GM08714 (cell line): ENCODE results near the gene NECTIN1.

Source experiments
- H3K4me3 ChIP-seq: fragments of 200-500 bp; sonication (Bioruptor generic); 2 replicates; pipeline ENCODE4 v1.5.1; 2014; ENCODE audit warnings: mild to moderate bottlenecking, low read length, inconsistent platforms
- ZNF274 ChIP-seq: IDR thresholded peaks from 2 replicates; pipeline ENCODE4 v1.6.1; 2012; ENCODE audit warnings: mild to moderate bottlenecking, low read depth, low read length

The NECTIN1 gene

DNA sequence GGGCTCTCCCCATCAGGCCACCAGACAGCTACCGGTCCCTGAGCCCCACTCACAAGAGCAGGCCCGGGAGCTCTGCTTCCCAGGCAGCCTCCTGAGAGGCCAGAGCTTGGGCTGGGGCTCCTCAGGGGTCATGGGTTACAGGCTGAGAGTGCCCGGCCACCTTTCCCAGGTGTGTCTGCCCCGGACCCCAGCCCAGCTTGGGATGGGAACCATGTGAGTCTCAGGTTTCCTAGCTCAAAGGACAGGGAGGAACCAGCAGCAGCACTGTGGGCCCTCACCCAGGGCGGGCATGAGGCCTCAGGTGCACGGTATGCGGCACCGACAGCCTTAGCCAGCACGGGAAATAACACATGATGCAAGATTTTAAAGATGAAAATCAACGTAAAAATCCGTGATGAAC is 90.1 kb downstream of the NECTIN1 start:
- no peak for TF ChIP-seq ZNF274
- no peak overlapping the region for H3K4me3 ChIP-seq

GRCh38 chr11:119637481-119637880 is 91.5 kb downstream of the NECTIN1 start:
- no peak for TF ChIP-seq ZNF274
- H3K4me3 ChIP-seq, result no peak overlapping the region

DNA sequence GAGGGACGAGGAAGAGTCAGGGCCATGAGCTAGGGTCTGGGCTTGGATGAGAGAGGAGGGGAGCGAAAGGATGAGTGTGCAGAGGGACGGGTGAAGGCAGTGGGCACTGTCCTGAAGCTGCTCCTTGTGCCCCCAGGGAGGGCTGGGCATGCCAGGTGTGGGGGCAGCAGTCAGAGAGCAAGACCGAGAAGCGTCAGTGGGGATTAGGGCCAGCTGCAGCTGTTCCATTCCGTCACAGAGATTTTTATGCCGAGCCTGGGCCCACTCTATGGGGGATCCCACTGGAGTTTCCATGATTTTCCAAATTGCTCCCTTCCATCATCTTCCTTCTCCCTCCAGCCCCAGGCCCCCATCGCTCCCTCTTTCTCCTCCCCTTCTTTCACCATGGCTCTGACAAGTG is 93.2 kb downstream of the NECTIN1 start:
- no peak overlapping the region for H3K4me3 ChIP-seq
- TF ChIP-seq ZNF274, result no peak

DNA sequence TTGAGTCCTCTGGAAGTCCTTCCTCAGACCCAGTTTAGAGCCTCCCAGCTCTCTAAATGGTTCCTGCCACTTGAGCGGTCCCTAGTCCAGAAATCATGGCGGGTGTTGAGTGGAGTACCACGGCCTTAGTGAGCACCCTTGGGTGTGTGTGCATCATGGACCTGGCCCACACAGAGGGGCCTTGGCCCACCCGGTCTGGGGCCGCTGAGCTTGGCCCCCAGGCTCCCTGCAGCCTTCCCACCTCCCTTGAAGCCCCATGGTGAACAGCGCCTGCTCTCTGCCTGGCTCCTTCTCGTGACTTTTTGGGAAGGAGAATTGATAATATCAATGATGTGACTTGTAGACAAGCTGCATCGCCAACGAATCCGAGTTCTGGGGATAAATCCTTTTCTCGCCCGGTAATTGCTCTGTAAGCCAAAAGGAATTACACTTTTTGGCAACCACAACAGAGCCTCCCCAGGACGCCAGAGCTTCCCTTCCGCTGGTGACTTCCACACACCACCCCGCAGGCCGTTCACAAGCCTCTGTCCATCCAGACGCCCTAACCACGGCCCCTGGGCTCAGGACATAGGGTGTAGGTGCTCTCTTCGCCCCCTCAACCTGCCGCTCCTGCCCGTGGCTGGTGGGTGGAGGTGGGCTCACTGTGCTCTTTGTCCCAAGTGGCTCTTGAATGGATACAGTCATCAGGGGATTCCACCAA is 93.8 kb downstream of the NECTIN1 start:
- no peak for TF ChIP-seq ZNF274
- H3K4me3 ChIP-seq, result no peak overlapping the region

GRCh38 chr11:119634301-119634700 is 94.7 kb downstream of the NECTIN1 start:
- no peak overlapping the region for H3K4me3 ChIP-seq
- TF ChIP-seq ZNF274, result no peak

DNA sequence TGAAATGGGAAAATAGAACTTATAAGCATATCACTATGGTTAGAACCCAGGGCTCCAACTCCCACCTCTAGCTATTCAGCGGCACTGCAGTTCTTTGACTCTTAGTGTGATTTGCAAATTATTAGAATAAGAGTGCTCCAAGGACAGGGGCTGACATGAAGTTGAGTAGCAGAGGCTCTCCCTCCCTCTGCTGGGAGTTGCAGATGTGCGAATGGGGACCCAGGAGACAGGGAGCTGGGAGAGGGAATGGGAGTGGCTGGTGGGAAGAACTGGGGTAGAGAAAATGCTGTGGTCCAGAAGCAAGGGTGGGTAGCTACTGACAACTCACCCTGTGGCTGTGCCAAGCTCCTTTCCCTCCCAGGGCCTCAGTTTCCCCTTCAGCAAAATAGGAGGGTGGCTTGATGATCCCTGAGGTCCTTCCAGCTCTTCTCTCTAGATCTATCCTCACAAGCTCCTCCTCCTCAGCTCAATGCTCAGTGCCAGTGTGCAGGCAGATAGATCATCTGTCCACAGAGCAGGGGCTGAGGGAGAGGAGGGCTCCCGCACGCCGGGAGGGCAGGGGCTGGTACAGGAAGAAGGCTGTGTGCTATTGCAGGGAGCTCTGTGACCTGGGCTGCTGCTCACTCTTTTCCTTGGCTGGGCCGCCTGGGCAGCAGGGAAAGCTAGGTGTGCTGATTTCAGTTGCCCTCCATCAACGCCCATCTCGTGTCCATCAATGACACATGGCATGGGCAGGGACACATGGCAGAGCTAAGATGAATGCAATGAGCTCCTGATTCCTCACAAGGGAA is 99.0 kb downstream of the NECTIN1 start:
- no peak overlapping the region for H3K4me3 ChIP-seq
- TF ChIP-seq ZNF274, result no peak

DNA sequence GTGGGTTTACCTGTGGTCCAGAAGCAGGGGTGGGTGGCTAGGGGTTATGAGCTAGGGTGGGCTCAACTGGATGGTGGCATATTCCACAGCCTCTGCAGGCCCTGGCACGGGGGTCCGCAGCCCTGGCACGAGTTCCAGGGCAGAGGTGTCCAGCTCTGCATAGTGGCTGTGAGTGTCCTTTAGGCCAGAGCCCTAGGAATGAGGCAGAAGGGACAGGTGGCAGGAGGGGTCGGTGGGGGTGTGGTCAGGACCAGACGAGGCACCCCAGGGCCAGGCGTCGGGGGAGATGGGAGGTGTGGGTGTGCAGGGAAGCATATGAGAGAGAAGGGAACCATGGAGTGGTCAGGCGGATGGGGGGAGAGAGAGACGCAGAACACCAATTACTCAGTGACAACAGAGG is 99.9 kb downstream of the NECTIN1 start:
- H3K4me3 ChIP-seq, result no peak overlapping the region
- TF ChIP-seq ZNF274, result no peak

DNA sequence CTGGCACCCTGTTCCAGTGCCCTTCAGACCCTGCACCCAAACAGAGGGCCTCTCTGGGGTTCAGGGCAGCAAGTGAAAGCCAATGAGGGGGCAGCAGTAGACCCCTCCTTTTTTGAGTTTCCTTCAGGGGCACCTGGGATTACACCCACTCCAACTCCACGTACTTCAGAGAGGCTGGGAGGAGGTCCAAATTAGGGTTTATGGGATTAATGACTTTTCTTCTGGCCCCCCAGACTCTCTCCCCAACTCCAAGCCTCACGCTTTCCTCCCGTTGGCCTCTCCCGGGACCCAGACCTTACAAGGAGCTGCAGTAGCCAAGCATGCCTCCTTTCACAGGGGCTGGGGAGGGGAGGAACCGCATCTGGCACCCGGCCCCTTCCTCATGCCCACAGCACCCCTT is 101.7 kb downstream of the NECTIN1 start:
- TF ChIP-seq ZNF274, result no peak
- no peak overlapping the region for H3K4me3 ChIP-seq

- TF ChIP-seq ZNF274, result no peak
- no peak overlapping the region for H3K4me3 ChIP-seq
These were observed 102.1 kb downstream of the NECTIN1 start for GRCh38 chr11:119626871-119627270.

DNA sequence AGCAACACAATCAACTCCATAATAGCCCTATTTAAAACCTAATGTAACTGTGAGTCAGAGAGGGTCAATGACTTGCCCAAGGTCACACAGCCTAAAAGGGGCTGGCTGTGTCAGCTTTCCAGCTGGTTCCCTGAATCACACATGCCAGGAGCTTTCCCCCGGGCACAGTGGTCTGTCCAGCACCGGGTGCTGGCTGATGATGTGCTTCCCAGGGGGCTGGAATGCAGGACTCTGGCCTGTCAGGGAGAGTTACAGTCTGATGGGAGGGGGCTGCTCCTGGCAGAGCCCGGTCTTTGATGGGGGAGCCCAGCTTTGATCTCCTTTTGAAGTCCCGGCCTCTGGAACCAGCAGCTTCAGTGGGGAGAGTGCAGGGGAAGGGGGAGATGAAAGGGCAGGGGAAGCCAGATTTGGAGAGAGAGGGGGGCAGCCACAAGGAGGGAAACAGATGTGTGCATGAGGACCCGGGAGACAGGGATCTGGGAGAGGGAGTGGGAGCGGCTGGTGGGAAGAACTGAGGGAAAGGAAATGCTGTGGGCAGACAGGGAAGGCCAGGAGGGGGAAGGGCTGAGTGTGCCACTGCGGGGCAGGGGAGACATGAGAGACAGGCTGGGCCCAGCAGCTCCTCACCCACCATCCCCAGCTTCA is 102.7 kb downstream of the NECTIN1 start:
- no peak overlapping the region for H3K4me3 ChIP-seq
- no peak for TF ChIP-seq ZNF274

GRCh38 chr11:119625206-119625978 is 103.6 kb downstream of the NECTIN1 start:
- no peak overlapping the region for H3K4me3 ChIP-seq
- no peak for TF ChIP-seq ZNF274

DNA sequence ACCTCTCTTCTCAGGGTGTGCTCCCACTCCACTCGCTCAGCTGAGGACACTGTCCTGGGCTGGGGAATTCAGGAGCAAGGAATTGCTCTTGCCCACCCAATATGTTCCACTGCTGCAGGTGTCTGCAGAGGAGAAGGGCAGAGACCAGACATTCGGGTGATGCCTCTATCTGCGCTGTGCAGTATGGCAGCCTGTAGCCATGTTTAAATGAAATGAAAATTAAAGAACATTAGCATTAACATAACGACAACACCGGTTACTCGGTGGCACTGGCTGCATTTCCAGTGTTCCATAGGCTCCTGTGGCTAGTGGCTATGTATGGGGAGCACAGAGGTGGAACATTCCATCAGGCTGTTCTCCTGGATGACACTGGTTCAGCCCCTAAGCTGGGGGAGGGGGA is 104.4 kb downstream of the NECTIN1 start:
- H3K4me3 ChIP-seq, result no peak overlapping the region
- no peak for TF ChIP-seq ZNF274

DNA sequence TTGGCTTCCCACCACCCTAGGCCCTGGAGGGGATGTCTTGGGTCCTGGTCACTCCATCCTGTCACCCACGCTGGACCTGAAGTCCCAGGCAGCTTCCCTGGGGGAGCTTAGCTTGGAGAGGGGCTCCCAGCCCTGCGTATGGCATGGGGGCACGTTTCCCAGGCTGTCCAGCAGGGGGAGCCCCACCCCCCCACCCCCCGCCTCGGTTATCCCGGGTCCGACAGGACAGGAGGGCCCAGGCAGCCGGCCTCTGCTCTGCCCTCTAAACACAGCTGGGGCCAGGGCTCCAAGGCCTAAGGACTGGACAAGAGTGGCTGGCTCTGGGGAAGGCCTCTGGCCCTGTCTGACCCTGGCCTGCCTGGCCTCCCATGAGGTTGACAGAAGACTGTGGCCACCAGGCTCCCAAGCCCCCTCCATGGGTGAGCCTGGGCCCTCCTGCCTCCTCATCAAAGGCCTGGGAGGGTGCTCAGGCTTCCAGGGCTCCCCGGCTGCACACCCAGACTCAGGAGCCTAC is 104.8 kb downstream of the NECTIN1 start:
- TF ChIP-seq ZNF274, result no peak
- H3K4me3 ChIP-seq, result no peak overlapping the region

GRCh38 chr11:119623682-119624081 is 105.3 kb downstream of the NECTIN1 start:
- H3K4me3 ChIP-seq, result no peak overlapping the region
- TF ChIP-seq ZNF274, result no peak
